ENCODE measurements around the gene ACOT11.

Gene ACOT11

DNA sequence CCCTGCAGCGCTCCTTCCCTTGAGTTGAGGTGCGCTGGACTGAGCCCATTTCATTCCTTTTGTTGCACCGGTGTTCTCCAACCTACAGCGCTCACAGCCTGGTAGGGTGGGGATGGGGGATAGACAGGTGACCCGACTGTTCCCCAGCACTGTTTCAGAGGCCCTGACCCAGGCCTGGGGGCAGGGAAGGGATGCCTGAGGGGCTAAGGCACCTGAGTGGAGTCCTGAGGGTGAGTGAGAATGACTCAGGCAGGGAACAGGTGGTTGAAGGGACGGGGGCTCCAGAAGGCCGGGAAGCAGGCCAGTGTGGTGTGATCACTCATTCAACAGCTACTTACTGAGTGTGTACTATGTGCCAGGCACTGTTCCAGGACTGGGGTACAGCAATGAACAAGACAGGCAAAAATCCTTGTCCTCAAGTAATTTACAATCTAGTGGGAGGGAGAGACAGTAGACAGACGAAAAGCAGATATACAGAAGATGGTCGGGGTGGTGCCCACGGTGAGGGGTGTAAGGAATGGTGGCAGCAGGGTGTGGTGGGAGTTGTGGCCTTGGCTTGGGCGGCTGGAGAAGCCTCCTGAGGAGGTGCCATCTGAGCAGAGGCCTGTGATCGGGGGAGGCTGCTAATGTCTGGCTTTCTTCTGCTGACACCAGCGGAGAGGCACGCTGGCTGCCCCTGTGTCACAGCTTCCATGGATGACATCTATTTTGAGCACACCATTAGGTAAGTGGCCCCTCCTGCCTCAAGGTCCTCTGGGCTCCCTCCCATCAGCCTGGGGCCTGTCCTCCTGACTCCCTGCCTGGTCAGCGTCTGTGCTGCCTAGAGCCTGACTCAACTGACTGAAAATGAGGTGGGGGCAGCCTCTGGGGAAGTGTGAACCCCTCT is 37.4 kb downstream of the ACOT11 start:
- no peak for DNase-seq (ENCODE audit: low read depth in 2 of 2)
- TF ChIP-seq, protein P1, sequence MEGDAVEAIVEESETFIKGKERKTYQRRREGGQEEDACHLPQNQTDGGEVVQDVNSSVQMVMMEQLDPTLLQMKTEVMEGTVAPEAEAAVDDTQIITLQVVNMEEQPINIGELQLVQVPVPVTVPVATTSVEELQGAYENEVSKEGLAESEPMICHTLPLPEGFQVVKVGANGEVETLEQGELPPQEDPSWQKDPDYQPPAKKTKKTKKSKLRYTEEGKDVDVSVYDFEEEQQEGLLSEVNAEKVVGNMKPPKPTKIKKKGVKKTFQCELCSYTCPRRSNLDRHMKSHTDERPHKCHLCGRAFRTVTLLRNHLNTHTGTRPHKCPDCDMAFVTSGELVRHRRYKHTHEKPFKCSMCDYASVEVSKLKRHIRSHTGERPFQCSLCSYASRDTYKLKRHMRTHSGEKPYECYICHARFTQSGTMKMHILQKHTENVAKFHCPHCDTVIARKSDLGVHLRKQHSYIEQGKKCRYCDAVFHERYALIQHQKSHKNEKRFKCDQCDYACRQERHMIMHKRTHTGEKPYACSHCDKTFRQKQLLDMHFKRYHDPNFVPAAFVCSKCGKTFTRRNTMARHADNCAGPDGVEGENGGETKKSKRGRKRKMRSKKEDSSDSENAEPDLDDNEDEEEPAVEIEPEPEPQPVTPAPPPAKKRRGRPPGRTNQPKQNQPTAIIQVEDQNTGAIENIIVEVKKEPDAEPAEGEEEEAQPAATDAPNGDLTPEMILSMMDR (IDR thresholded peaks at IDR 0.05; ENCODE audit: low read depth, low read length), result no peak
- no peak overlapping the region for H3K4me3 ChIP-seq (replicated peaks in 1 of 2; ENCODE audit: low read depth in 2 of 2, low read length in 2 of 2)

GRCh38 chr1:54588377-54588776 is 40.3 kb downstream of the ACOT11 start:
- no peak for DNase-seq (ENCODE audit: low read depth in 2 of 2)
- TF ChIP-seq, protein P1 (IDR thresholded peaks at IDR 0.05; ENCODE audit: low read depth, low read length), result no peak

DNA sequence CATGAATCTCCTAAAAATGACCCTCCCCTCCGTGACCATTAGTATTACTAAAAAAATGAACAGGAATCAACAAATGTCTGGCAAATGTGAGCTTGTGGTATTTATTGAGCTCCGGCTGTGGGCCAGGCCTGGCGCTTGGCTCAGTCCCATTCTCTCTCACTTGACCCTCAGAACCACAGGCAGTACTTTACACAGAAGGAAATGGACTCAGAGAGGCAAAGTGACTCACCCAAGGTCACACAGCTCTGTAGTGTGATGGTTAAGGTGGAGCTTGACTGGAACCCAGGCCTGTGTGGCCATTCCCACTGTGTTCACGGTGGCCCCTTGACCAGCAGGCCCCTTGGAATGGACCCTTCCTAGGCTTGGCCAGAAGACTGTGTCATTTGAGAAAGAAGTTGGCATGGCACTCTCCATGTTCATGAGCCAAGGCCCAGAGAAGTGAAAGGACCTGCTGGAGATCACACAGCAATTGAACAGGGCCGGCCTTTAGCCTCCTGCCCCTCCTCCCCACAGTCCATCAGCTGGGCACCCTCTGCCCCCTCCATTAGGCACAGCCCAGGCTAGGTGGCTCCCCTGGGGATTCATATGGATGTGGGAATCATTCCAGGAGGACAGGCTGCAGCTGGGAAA is 43.2 kb downstream of the ACOT11 start:
- H3K4me3 ChIP-seq (replicated peaks in 1 of 2; ENCODE audit: low read depth in 2 of 2, low read length in 2 of 2), result no peak overlapping the region
- DNase-seq (ENCODE audit: low read depth in 2 of 2), result peak in 1 of 2 donors; percentile 45
- TF ChIP-seq, protein P1 (IDR thresholded peaks at IDR 0.05; ENCODE audit: low read depth, low read length), result no peak

More at GRCh38 chr1:54588377-54588776, 40.3 kb downstream of the ACOT11 start:
- no peak overlapping the region for H3K4me3 ChIP-seq (replicated peaks in 1 of 2; ENCODE audit: low read depth in 2 of 2, low read length in 2 of 2)

DNA sequence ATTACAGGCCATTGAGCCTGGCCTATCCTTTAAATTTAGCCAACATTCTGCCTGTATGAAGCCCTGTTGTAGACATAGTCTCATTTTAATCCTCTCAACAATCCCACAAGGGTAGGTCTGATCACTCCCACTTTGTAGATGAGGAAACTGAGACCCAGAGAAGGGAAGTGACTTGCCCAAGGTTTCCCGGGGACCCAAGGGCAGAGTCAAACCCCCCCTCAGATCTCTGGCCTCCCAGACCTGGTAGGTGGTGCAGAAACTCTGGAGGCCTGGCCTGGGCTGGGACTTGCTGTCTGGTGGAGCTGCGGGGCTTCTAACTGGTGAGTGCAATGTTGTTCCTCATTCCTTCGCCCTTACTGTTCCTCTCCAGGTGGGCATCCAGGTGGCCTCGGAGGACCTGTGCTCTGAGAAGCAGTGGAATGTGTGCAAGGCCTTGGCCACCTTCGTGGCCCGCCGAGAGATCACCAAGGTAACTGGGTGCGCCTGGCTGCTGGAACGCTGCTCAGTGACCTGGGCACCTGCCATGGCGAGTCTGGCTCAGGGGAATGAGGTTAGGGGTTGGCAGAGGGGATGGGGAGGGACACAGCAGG is 45.6 kb downstream of the ACOT11 start:
- no peak for DNase-seq (ENCODE audit: low read depth in 2 of 2)
- no peak overlapping the region for H3K4me3 ChIP-seq (replicated peaks in 1 of 2; ENCODE audit: low read depth in 2 of 2, low read length in 2 of 2)
- TF ChIP-seq, protein P1 (IDR thresholded peaks at IDR 0.05; ENCODE audit: low read depth, low read length), result no peak

GRCh38 chr1:54594463-54594862 is 46.4 kb downstream of the ACOT11 start:
- TF ChIP-seq, protein P1 (IDR thresholded peaks at IDR 0.05; ENCODE audit: low read depth, low read length), result no peak
- DNase-seq (ENCODE audit: low read depth in 2 of 2), result no peak
- no peak overlapping the region for H3K4me3 ChIP-seq (replicated peaks in 1 of 2; ENCODE audit: low read depth in 2 of 2, low read length in 2 of 2)

DNA sequence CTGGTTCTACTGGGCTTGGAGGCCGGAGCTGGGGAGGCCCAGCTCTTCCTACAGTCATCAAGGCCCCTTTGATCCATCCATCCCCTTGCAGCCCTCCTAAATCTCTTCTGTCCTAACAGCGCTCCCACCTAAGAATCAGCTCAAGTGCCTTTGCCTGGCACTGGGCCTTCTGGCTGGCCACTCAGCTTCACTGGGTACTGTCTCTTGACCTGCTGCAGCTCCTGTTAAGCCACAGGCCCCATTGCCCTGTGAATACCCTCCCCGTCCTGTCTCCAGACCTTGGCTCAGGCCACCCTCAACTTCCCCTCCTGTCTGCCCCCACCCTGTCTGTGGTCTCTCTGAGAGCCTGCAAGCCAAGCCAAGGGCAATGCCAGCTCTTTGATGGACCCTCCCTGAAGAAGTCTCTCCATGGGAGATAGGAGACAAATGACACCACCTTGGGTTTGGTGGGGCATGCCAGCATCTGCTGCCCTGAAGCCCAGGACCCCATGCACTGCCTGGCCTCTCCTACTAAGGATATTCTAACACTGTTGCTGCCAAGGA is 48.0 kb downstream of the ACOT11 start:
- DNase-seq (ENCODE audit: low read depth in 2 of 2), result no peak
- TF ChIP-seq, protein P1 (IDR thresholded peaks at IDR 0.05; ENCODE audit: low read depth, low read length), result no peak
- no peak overlapping the region for H3K4me3 ChIP-seq (replicated peaks in 1 of 2; ENCODE audit: low read depth in 2 of 2, low read length in 2 of 2)
